Parathyroid adenoma (tissue), 2 donors: ENCODE measurements around the gene SLC52A3.

Experiments used
- H2AFZ ChIP-seq: fragments of 300-600 bp; sonication (generic); one replicate; pipeline ENCODE4 v1.7.0; 2017; ENCODE audit warnings: antibody characterized with exemption, mild to moderate bottlenecking
- H3K27ac ChIP-seq: fragments of 300-600 bp; sonication (generic); one replicate; pipeline ENCODE4 v1.7.0; 2017
- H3K27me3 ChIP-seq: fragments of 300-600 bp; sonication (generic); one replicate; pipeline ENCODE4 v1.7.0; 2017; ENCODE audit warnings: low read length; ENCODE audit not compliant: control insufficient read depth, insufficient read depth
- H3K36me3 ChIP-seq: fragments of 300-600 bp; sonication (generic); one replicate; pipeline ENCODE4 v1.7.0; 2017; ENCODE audit warnings: low read length; ENCODE audit not compliant: control insufficient read depth, insufficient read depth
- H3K4me1 ChIP-seq: fragments of 300-600 bp; sonication (generic); one replicate; pipeline ENCODE4 v1.7.0; 2017; ENCODE audit warnings: control low read depth
- H3K4me2 ChIP-seq: fragments of 300-600 bp; sonication (generic); one replicate; pipeline ENCODE4 v1.7.0; 2017; ENCODE audit warnings: low read length
- H3K4me3 ChIP-seq: fragments of 300-600 bp; sonication (generic); one replicate; pipeline ENCODE4 v1.7.0; 2017; ENCODE audit warnings: low read depth, low read length
- H3K79me2 ChIP-seq: fragments of 300-600 bp; sonication (generic); one replicate; pipeline ENCODE4 v1.7.0; 2017; ENCODE audit warnings: control low read depth
- H3K9ac ChIP-seq: fragments of 300-600 bp; sonication (generic); one replicate; pipeline ENCODE4 v1.7.0; 2017; ENCODE audit warnings: mild to moderate bottlenecking
- H3K9me3 ChIP-seq: fragments of 300-600 bp; sonication (generic); one replicate; pipeline ENCODE4 v1.7.0; 2017; ENCODE audit warnings: low read length; ENCODE audit not compliant: control insufficient read depth
- CTCF ChIP-seq: fragments of 300-600 bp; sonication (generic); IDR thresholded peaks from one replicate; pipeline ENCODE4 v1.7.0; 2017; ENCODE audit warnings: antibody characterized with exemption, mild to moderate bottlenecking
- donor health status: primary hyperparathyroidism.

Gene SLC52A3

GRCh38 chr20:757506-757905 lies 10.8 kb downstream of the SLC52A3 start:
- Histone ChIP-seq H3K4me3 (no peak overlapping the region), H3K4me1 (peaks cover 6% of the 10 kb centered on the region), H3K9me3 (no peaks in the 10 kb centered on the region), H3K9ac (no peak overlapping the region), H3K27ac (no peak overlapping the region), H3K27me3 (no peaks in the 10 kb centered on the region), H2AFZ (no peak overlapping the region), H3K4me2 (no peak overlapping the region), H3K79me2 (no peaks in the 10 kb centered on the region), H3K36me3 (no peaks in the 10 kb centered on the region)
- no peak for TF ChIP-seq CTCF

DNA sequence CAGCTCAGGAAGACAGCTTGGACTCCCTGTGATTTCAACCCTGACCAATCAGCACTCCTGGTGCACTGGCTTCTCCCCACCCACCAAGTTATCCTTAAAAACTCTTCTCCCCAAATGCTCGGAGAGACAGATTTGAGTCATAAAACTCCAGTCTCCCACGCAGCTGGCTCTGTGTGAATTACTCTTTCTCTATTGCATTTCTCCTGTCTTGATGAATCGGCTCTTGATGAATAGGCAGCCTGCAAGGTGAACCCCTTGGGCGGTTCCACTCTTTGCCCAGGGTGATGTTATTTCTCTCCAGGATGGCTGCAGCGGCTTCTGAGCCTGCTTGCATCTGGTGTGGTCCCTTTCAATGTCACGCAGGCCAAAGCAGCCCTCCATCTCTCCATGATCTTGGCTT lies 12.4 kb downstream of the SLC52A3 start:
- Histone ChIP-seq H3K27me3 (no peaks in the 10 kb centered on the region), H2AFZ (no peak overlapping the region), H3K36me3 (no peaks in the 10 kb centered on the region), H3K27ac (no peak overlapping the region), H3K79me2 (no peaks in the 10 kb centered on the region), H3K4me1 (peaks cover 5% of the 10 kb centered on the region), H3K9me3 (no peaks in the 10 kb centered on the region), H3K4me3 (no peak overlapping the region), H3K4me2 (no peak overlapping the region), H3K9ac (no peak overlapping the region)
- no peak for TF ChIP-seq CTCF

- no peak overlapping the region for H3K4me3 ChIP-seq
- H3K27ac ChIP-seq, result no peak overlapping the region
- no peaks in the 10 kb centered on the region for H3K27me3 ChIP-seq
- no peaks in the 10 kb centered on the region for H3K9me3 ChIP-seq
- no peak overlapping the region for H3K9ac ChIP-seq
- no peak overlapping the region for H2AFZ ChIP-seq
- no peaks in the 10 kb centered on the region for H3K79me2 ChIP-seq
- TF ChIP-seq CTCF, result no peak
- no peaks in the 10 kb centered on the region for H3K4me1 ChIP-seq
- no peak overlapping the region for H3K4me2 ChIP-seq
- H3K36me3 ChIP-seq, result no peaks in the 10 kb centered on the region
These were observed 13.4 kb downstream of the SLC52A3 start for GRCh38 chr20:754904-755303.

- Histone ChIP-seq H3K4me1 (no peaks in the 10 kb centered on the region), H3K27me3 (no peaks in the 10 kb centered on the region), H3K9ac (no peak overlapping the region), H3K9me3 (no peaks in the 10 kb centered on the region), H3K36me3 (no peaks in the 10 kb centered on the region), H3K79me2 (no peaks in the 10 kb centered on the region), H3K27ac (no peak overlapping the region), H2AFZ (no peak overlapping the region), H3K4me3 (no peak overlapping the region), H3K4me2 (no peak overlapping the region)
- TF ChIP-seq CTCF, result no peak
These were observed 14.2 kb downstream of the SLC52A3 start for GRCh38 chr20:753897-754635.

- no peaks in the 10 kb centered on the region for H3K79me2 ChIP-seq
- no peaks in the 10 kb centered on the region for H3K4me1 ChIP-seq
- no peaks in the 10 kb centered on the region for H3K9me3 ChIP-seq
- no peaks in the 10 kb centered on the region for H3K27me3 ChIP-seq
- H3K4me3 ChIP-seq, result no peak overlapping the region
- H2AFZ ChIP-seq, result no peak overlapping the region
- no peak overlapping the region for H3K27ac ChIP-seq
- H3K4me2 ChIP-seq, result no peak overlapping the region
- H3K36me3 ChIP-seq, result no peaks in the 10 kb centered on the region
- no peak overlapping the region for H3K9ac ChIP-seq
- TF ChIP-seq CTCF, result no peak
These were observed 15.2 kb downstream of the SLC52A3 start for GRCh38 chr20:753136-753535.
